CD4-positive, alpha-beta T cell treated with Interleukin-10 for 1 hour (primary cell): ENCODE results near the gene ZNF729.
"Not testable (repeated sequence)": the region's sequence is repeated elsewhere in the genome, so short reads cannot be mapped to it uniquely, and the experiment has no call there.

Experiments
- DNase-seq: peaks from one replicate; pipeline ENCODE4 v3.0.0-alpha.2; 2020

ZNF729 gene

DNA sequence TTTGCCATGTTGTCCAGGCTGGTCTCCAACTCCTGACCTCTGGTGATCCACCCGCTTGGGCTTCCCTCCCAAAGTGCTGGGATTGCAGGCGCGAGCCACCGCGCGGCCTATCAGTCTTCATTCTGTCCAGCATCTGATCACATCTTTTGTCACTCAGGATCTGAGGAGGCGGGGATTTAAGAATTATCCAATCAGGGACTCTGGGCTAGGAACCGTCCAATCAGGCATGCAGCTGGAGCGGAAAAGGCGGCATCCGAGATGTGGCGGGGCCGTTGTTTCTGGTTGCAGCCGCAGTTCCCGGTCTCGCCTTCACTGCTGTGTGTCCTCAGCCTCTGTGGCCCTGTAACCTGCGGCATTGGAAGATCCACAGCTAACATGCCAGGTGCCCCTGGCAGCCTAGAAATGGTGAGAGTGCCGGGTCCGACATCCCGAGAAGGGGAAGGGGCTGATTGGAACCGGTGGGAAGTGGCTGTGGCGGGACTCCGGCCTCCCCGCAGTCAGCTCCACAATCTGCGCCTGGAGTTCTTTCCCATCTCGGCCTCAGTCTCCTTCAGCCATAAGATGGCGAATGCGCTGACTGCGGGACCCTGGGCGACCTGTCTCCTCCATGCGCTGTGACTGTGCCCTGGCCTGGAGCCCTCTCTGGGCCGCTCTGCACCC lies at the start of gene ZNF729:
Gene ZNF729, plus strand, starts transcription at position 291 of the 660 bp plus-strand sequence. Its CDS starts 85 bp downstream, at position 376.
- no peak for DNase-seq

GRCh38 chr19:22256856-22257255 lies 29.4 kb upstream of the ZNF729 start:
- DNase-seq: no peak

- no peak for DNase-seq
Observed at GRCh38 chr19:22257381-22257780, 28.9 kb upstream of the ZNF729 start.

DNA sequence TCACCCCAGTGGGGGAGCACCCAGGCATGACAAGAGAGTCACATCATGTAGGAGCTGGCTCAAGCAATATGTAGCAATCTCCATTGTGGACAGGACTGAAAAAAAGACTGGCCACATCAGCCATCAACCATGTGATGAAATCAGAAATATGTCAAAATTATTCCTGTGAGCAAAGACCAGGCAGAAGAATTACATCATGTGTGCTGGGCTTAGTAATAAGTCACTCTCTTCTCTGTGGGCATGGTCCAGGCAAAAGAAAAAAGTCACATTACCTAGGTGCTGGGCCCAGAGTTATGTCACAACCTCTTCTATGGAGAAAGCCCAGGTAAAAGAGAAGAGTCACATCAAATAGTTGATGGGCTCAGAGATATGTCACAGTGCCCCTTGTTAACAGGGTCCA lies 28.3 kb upstream of the ZNF729 start:
- DNase-seq: no peak

DNA sequence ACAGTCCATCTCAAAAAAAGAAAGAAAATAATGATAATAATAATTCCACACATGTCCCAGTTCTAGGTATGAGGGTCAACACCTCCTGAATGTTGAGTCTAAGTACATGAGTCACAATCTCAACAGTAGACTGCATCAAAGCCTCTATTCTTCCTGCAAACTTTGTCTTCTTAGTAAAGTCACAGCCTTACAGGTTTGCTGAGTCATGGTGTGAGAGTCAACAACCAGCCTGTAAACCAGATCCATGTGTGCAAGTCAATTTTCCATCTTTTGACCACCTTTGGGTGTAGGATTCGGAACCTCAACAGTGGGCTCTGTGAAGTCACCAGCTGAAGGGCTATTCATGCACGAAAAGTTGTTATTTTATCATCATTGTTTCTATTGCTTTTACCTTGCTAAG lies 25.7 kb upstream of the ZNF729 start:
- no peak for DNase-seq

GRCh38 chr19:22261596-22261995 lies 24.6 kb upstream of the ZNF729 start:
- DNase-seq: no peak

DNA sequence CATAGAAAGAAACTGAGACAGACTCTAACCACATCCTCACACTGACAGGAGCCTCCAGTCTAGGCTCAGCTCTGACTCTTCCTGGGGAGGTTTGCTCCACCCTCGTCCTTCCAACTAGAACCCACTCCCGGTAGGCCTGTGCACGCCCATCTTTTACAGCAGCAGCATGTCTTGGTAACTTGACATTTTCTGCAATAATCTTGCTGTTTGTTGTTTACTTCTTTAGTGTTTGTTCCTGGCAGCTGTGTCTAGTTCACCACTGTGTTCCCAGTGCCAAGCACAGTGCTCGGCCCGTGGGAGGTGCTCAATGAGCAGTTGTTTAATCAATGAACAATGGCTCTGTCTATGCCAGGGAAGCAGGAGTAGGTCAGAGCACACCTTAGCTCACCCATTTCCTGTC lies 23.1 kb upstream of the ZNF729 start:
- DNase-seq: no peak

- DNase-seq: not testable (repeated sequence)
Observed at GRCh38 chr19:22321554-22321953, 35.3 kb downstream of the ZNF729 start.

DNA sequence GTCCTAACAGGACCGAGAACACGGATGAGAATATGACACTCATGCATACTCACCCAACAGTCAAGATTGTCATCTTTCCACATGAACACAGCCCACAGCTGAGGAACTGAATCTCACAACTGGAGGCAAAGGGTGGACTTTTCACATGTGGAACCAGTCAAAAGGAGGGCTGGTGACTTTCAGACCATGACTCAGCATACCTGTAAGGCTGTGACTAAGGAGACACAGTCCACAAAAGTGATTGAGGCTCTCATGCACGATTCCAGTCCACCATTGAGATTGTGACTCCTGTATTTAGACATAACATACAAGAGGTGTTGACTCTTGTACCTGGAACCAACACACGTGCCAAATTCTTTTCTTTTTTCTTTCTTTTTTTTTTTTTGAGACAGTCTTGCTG lies 40.0 kb downstream of the ZNF729 start:
- no peak for DNase-seq

GRCh38 chr19:22327321-22327720 lies 41.1 kb downstream of the ZNF729 start:
- DNase-seq: no peak

- no peak for DNase-seq
Observed at GRCh38 chr19:22331521-22331920, 45.3 kb downstream of the ZNF729 start.

- no peak for DNase-seq
Observed at GRCh38 chr19:22332924-22333323, 46.7 kb downstream of the ZNF729 start.

DNA sequence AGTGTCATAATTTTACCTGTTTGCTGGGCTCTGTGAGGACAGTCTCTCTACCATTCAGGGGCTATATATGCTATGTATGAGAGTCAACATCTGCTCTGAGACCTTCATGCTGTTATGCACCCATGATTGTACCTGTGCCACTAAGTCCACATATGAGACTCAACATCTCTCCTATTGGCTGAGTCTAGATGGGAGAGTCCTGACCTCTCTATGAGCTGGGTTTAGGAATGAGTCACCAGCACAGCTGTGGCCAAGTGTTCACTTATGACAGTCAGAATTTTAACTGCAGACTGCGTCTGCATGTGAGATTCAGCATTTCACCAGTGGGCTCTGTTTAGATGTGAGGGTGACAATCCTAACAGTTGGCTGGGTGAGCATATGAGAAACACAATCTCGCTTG lies 49.5 kb downstream of the ZNF729 start:
- no peak for DNase-seq

GRCh38 chr19:22354665-22355064 lies 68.4 kb downstream of the ZNF729 start:
- DNase-seq: no peak
